ENCODE data around the gene CHRFAM7A. TPM values are rescaled to one million over a fixed set of nuclear protein-coding genes. Genes with fewer than 3 reads are reported as not detected.
"Not testable (repeated sequence)": the region's sequence is repeated elsewhere in the genome, so short reads cannot be mapped to it uniquely, and the experiment has no call there.

CHRFAM7A gene
- under 0.01 and 0.86 TPM in 2 replicates for total RNA-seq

DNA sequence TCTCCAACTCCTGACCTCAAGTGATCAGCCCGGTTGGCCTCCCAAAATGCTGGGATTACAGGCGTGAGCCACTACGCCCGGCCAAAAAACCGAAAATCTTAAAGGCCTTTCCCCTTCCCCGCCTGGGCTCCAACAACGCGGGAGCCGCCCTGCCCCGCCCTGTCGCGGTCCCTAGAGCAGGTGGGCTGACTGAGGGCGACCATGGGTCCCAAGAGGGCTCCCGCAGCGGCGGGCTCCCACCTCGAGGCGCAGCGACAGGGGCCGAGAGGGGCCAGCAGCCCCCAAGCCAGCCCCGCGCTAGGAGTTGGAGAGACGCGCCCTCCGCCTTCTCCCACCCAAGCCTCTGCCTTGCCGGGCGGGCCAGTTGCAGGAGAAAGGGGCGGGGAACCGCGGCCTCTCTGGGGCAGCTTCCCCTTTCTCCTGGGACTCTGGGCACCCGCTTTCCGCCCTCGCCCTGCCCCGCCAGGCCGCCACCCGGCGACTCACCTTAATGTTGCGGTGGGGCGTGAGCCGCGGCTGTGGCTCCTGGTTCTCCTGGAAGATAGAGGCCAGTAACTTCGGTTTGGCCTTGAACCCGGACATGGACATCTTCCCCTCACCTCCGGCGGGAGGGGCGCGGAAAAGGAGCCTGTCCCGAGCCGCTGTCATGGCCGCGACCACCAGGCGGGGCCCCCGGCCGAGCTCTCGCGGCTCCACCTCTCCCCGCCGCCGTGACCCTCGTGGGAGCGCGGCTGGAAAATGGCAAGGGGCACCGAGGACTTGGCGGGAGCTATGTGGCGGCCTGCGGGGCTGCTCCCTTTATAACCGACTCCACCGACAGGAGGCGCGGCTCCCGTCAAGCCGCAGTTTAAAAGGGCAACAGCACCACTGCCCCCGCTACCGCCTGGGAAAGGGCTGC is at the start of gene CHRFAM7A:
CHRFAM7A (minus strand) TSS at position 775 of the 898 bp plus-strand sequence. CDS start 10,189 bp downstream, outside the sequence.
- H3K4me3 ChIP-seq (ENCODE audit: low read depth, low read length); DNase-seq (ENCODE audit: low read depth): not testable (repeated sequence)

DNA sequence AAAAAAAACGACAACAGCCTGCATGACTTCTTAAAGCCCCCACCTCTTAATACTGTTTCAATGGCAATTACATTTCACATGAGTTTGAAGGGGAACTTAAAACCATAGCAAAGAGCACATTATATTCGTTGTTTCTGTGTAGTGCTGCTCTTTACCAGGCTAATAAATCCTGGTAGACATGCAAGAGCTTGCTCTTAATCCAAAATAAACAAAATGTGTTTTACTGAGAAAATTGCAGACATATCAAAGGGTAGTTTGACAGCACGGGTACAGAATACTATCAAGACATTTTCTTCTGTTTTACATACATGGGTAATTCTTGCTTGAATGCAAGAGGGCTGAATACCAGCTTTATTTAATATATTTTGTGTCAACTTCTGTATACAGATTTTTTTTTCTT is 45.0 kb upstream of the CHRFAM7A start:
- not testable (repeated sequence) for H3K4me3 ChIP-seq (ENCODE audit: low read depth, low read length); DNase-seq (ENCODE audit: low read depth)

DNA sequence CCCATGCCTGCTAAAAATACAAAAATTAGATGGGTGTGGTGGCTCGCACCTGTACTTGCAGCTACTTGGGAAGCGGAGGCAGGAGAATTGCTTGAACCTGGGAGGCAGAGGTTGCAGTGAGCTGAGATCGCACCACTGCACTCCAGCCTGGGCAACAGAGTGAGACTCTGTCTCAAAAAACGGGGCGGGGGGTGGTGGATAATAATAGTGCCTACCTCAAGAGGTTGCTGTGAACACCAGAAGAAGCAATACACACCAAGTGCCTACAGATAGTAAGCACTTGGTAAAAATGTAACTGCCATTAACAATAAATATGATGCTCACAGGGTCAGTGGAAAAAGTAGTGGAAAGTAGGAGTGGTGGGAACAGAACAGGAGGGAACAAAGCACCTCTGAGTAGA is 42.5 kb upstream of the CHRFAM7A start:
- not testable (repeated sequence) for H3K4me3 ChIP-seq (ENCODE audit: low read depth, low read length); DNase-seq (ENCODE audit: low read depth)

DNA sequence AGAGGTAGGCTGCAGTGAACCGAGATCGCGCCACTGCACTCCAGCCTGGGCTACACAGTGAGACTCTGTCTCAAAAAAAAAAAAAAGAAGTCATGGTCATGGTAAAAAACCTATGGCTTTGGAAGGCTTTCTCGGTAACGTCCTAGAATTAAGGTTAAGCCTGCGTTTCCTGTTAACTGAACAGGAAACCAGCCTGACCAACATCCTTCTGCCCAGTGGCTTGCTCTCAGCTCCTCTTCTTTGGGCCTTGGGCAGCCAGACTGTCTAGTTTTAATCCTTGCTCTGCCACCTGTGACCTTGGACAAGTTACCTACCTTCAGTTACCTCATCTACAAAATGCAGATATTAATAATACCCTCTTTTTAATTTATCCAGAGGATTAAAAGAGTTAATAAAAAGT is 27.4 kb upstream of the CHRFAM7A start:
- not testable (repeated sequence) for H3K4me3 ChIP-seq (ENCODE audit: low read depth, low read length)

DNA sequence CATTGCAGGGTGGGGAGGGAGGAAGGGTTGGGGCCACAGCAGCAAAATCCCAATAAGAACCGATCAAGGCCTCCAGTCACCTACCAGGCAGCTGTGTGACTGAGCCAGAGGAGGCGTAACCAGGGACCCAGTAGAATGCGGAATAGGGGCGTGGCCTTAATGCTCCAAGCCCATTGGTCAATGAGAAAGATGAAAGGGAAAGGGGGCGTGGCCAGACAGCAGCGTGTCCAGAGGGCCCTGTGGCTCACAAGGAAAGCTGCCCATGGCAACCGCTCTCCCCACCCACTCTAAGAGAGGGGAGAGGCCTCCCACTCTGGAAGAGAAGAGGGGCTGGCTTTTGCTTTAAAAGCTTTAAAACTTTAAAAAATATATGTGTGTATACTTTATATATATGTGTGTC is 20.8 kb upstream of the CHRFAM7A start, which contains the start of gene GOLGA8R:
GOLGA8R (minus strand) TSS at position 101 of the 400 bp plus-strand sequence; CDS start at position 3, 98 bp downstream.
- DNase-seq (ENCODE audit: low read depth); H3K4me3 ChIP-seq (ENCODE audit: low read depth, low read length): not testable (repeated sequence)

More for the DNA sequence above, 27.4 kb upstream of the CHRFAM7A start:
- DNase-seq (ENCODE audit: low read depth) = not testable (repeated sequence)

DNA sequence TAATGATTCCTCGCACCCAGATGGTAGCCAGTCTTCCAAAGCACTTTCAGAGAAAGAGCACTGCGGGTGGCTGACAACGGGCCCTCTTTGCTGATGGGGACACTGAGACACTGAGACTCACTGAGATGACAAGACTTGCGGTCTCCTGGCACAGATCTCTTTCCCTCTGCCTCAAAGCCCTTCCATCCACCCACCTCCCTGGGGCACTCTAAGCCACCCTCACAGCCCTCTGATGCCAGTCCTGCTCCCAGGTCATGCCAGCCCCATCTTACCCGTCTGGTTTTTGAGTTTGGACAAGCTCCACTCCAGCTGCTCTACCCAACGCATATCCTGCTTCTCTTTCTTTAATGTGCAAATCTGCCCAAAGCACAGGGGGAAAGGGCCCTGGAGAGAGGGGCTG is 14.3 kb upstream of the CHRFAM7A start:
- DNase-seq (ENCODE audit: low read depth); H3K4me3 ChIP-seq (ENCODE audit: low read depth, low read length): not testable (repeated sequence)

DNA sequence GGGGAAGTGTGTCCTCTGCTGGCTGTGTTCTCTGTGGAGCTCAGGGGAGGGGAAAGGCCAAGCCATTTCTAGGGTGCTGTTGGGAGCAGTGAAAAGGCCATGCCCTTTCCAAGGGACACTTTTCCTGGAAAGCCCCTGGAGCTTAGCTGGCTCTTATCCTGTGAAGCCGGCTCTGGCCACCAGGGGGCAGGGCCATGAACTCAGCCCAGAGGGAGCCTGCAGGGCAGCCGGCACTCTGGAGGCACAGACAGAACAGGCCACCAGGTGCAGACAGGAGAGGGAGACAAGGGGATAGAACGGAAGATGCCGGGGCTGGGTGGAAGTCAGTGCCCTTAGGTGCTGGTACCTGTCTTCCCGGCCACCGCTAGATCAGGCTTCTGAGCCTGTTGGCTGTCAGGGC is 5.6 kb upstream of the CHRFAM7A start:
- not testable (repeated sequence) for DNase-seq (ENCODE audit: low read depth); H3K4me3 ChIP-seq (ENCODE audit: low read depth, low read length)

DNA sequence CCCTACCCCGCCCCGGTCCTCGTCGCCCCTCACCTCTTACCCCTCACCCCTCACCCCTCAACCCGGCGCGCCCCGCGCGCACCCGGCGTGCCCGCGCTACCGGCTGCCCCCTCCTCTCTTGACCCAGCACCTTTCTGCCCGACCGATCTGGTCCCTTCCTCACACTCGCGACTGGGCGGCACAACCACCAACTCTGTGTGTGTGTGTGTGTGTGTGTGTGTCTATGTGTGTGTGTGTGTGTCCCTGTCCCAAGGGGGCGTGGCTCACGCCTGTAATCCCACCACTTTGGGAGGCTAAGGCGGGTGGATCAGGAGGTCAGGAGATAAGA is 288 bp upstream of the CHRFAM7A start:
- DNase-seq (ENCODE audit: low read depth); H3K4me3 ChIP-seq (ENCODE audit: low read depth, low read length): not testable (repeated sequence)

DNA sequence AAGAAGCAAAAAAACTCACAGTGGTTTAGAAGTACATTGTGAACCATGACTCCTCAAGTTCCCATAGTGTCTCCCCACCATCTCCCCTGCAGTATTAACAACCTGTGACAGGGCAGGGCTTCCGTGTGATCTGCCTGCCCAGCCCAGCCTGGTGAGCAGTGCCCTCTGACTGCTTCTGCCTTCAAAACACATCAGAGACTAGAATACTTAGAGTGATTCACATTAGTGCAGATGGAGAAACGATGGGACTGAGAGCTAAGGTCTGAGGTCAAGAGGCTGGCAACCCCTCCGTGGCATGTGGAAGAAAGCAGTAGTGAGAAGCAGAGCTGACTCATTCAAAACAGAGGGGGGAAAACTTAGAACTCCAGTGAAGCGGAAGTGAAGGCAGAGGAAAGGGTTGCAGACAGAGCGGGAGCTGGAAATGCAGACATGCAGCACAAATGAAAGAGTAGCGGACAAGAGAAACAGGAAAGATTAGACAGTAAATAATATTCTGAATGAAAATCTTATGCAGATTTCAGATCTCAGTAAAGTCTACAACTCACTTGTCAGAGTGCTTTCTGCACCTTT is 6.9 kb downstream of the CHRFAM7A start:
- DNase-seq (ENCODE audit: low read depth); H3K4me3 ChIP-seq (ENCODE audit: low read depth, low read length): not testable (repeated sequence)

DNA sequence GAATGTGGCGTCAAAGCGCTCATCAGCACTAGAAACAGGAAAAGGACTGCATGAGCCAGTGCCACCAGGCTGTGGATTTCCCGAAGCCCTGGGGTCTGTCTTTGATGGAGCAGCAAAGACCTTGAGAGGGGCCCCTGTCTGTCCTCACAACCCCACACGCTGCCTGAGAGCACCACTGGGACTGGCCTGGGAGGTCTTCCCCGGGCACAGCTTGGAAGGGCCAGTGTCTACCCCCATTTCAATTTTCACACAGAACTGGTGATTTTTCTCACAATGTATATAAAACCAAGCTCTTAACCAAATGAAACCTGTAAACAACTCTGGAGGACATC is 16.3 kb downstream of the CHRFAM7A start:
- H3K4me3 ChIP-seq (ENCODE audit: low read depth, low read length); DNase-seq (ENCODE audit: low read depth): not testable (repeated sequence)

DNA sequence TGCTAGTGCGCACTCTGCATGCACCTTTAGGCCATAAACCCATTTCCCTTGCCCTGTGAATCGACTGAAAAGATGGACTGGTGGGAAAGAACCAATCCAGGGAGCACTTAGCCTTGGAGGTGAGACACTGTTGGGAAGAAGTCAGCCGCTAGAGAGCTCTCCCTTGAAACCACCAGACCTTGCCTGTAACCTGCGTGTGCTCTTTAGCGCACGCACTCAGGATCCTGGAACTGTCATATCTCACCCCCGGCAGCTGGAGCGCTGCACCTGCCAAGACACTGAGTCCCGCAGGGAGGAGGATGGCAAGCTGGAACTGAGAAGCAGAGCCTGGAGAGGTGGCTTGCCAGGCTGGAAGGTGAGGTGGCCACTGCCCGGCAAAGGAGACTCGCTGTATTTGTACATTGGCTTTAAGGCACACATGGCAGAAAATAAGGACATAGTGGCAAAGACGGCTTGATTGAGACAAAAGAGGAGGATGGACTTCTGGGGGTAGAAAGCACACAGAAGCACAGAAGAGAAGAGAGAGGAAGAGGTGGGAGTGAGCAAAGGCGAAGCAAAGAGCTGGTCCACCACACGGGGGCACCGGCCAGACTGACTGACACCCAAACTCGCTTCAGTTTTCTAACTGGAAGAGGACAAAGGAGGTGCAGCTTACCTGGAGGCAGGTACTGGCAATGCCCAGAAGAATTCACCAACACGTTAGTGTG is 16.8 kb downstream of the CHRFAM7A start:
- not testable (repeated sequence) for DNase-seq (ENCODE audit: low read depth); H3K4me3 ChIP-seq (ENCODE audit: low read depth, low read length)

DNA sequence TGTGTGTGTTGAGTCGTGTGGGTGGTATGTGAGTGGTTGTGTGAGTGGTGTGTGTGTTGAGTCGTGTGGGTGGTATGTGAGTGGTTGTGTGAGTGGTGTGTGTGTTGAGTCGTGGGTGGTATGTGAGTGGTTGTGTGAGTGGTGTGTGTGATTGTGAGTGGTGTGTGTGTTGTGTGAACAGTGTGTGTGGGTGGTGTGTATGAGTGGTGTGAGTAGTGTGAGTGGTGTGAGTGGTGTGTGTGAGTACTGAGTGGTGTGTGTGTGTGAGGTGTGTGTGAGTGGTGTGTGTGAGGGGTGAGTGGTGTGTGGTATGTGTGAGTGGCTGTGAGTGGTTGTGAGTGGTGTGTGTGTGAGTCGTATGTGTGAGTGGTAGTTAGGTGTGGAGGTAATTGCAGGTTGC is 17.5 kb downstream of the CHRFAM7A start:
- not testable (repeated sequence) for H3K4me3 ChIP-seq (ENCODE audit: low read depth, low read length); DNase-seq (ENCODE audit: low read depth)

DNA sequence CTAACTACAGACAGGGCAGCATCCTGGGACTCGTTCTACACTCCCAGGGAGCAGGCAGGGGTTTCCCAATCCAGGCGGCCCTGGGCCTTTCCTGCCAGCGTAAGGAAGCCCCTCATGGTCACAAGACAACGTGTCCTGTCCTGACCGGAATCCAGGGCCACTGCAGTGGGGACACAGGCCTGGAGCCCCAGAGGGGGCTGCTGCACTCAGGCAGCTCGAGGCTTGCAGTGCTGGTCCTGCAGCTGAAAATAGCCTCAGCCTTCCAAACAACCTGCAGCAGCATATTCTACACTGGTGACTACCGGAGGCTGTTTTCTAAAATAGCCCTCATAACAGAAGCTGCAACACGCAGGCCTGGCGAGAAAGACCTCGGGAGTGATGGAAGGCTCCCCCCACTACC is 18.5 kb downstream of the CHRFAM7A start:
- DNase-seq (ENCODE audit: low read depth); H3K4me3 ChIP-seq (ENCODE audit: low read depth, low read length): not testable (repeated sequence)

DNA sequence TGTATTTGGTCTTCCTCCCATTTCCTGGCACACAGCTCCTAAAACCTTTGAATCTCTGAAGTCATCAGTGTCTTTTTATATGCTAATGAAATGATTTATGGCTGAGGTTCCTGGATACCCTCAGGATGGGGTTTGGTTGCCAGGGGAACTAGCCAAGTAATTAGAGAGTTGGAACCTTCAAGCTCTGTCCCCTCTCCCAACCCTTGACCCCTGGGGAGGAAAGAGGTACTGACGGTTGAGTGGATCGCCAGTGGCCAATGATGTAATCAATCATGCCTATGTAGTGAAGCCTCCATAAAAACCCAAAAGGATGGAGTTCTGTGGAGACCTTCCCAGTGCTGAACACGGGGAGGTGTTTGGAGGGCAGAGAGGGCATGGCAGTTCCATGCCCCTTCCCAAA is 25.1 kb downstream of the CHRFAM7A start:
- DNase-seq (ENCODE audit: low read depth); H3K4me3 ChIP-seq (ENCODE audit: low read depth, low read length): not testable (repeated sequence)

DNA sequence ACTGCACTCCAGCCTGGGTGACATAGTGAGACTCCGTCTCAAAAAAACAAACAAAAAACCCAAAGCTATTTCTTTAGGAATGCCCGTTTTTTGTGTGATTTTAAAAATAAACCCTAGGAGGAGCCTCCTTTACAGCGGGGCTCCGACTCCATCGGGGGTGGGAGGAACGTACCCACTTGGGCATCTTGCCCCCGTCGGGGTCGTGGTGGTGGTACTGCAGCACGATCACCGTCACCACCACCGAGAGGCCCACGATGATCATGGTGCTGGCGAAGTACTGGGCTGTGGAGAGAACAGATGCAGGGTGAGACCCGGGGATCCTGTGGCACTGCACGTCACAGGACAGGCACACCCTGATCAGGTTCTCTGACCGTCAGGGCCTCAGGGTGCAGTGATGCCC is 26.1 kb downstream of the CHRFAM7A start:
- H3K4me3 ChIP-seq (ENCODE audit: low read depth, low read length); DNase-seq (ENCODE audit: low read depth): not testable (repeated sequence)

DNA sequence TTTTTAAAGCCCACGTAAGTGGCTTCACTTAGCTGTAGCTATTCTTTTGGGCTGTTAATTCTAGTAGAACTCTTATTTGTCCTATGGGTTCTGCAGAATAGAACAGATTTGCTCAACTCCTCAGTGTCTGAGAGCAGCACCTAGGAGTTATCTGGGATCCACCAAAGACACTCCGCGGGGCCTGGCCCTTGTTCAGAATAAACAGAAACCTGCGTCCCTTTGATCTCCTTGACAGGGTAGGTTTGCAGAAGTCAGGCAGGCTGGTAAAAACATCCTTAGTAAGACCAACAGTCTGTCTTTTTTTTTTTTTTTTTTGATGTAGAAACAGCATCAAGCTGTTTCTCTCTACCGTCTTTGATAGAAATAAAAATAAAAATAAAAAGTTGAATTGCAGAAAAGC is 31.9 kb downstream of the CHRFAM7A start:
- DNase-seq (ENCODE audit: low read depth) = not testable (repeated sequence)

DNA sequence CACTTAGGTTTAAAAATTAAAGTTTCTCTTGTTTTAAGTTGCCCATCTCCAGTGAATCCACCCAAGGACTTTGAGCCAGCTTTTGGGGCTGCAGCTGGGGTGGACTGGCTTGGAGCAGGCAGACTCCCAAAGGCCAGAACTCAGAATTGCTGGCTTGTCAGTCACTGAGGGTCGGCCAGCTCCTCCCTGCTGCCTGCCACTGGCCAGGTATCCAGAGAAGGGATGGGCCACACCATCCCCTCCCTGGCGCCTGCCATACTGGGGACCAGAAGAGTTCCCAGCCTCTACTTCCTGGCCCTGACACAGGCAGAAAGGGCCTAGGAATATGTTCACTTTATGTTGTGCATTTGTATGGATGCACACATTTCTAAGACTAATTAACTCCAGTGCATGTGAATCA is 32.4 kb downstream of the CHRFAM7A start:
- H3K4me3 ChIP-seq (ENCODE audit: low read depth, low read length); DNase-seq (ENCODE audit: low read depth): not testable (repeated sequence)

More for the DNA sequence above, 31.9 kb downstream of the CHRFAM7A start:
- H3K4me3 ChIP-seq (ENCODE audit: low read depth, low read length) = not testable (repeated sequence)

DNA sequence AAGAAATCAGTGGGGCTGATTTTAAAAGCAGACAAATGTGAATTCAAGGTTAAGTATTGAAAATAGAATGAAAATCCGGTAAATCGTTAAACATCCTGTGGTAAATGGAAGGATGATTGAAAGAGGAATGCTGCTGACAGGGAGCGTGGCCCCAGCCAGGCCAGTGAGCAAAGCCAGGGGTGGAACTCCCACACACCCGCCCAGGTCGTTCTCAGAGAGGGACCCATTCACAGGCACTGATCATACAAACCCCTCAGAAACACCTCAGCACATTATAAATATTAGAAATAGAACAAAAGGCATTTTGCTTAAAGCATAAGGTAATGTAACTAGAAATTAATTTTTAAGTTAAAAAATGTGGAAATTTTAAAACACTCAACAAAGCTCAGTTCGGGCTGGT is 38.3 kb downstream of the CHRFAM7A start:
- not testable (repeated sequence) for H3K4me3 ChIP-seq (ENCODE audit: low read depth, low read length); DNase-seq (ENCODE audit: low read depth)

DNA sequence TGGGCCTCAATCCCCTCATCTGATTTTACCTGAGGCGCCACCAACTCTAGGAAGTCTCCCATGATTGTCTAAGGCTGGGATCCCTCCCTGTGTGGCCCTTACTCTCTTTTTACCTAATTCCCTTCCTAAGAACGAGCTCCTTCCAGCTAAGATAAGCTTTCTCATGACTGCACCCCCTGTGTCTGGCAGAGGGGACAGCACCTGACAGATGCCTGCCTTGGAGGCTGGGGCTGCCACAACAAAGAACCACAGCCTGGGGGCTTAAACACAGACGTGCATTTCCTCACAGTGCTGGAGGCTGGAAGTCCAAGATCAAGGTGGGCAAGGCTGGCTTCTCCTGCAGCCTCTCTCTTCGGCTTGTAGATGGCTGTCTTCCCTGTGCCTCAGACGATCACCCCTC is 43.5 kb downstream of the CHRFAM7A start:
- H3K4me3 ChIP-seq (ENCODE audit: low read depth, low read length); DNase-seq (ENCODE audit: low read depth): not testable (repeated sequence)

All from fibroblast of villous mesenchyme (primary cell).